ENCODE results near the gene SH3PXD2A. TPM values are rescaled to one million over a fixed set of nuclear protein-coding genes. Genes with fewer than 3 reads are reported as not detected.

Gene SH3PXD2A
- total RNA-seq, 1 donor = 29.0 TPM

- no peak for DNase-seq (ENCODE audit: insufficient read length, low spot score, missing footprints)
- Histone ChIP-seq H3K27ac (ENCODE audit: low read depth, low read length) (no peak overlapping the region), H3K4me2 (ENCODE audit: insufficient read depth, low read length) (no peak overlapping the region), H3K27me3 (ENCODE audit: insufficient read depth, low read length) (no peaks in the 10 kb centered on the region), H3K4me3 (ENCODE audit: insufficient read depth, low read length) (no peak overlapping the region), H4K20me1 (ENCODE audit: insufficient read depth, low read length) (no peaks in the 10 kb centered on the region), H3K79me2 (ENCODE audit: insufficient read depth, low read length) (no peaks in the 10 kb centered on the region), H3K9me3 (ENCODE audit: low read depth, low read length) (no peaks in the 10 kb centered on the region), H3K4me1 (ENCODE audit: insufficient read depth, low read length) (peaks cover 24% of the 10 kb centered on the region), H2AFZ (ENCODE audit: low read length) (no peak overlapping the region), H3K36me3 (ENCODE audit: insufficient read depth, low read length) (no peaks in the 10 kb centered on the region)
- TF ChIP-seq CTCF (IDR thresholded peaks at IDR 0.05; ENCODE audit: extremely low read depth, low read depth, low read length) = no peak
Observed at GRCh38 chr10:103697787-103698186, 157.6 kb downstream of the SH3PXD2A start.

GRCh38 chr10:103696411-103697145, 158.8 kb downstream of the SH3PXD2A start:
- no peaks in the 10 kb centered on the region for H3K9me3 ChIP-seq (ENCODE audit: low read depth, low read length)
- peak; percentile 62 for TF ChIP-seq CTCF (IDR thresholded peaks at IDR 0.05; ENCODE audit: extremely low read depth, low read depth, low read length)
- H3K4me2 ChIP-seq (ENCODE audit: insufficient read depth, low read length) = peak overlapping the region; percentile 68
- H3K79me2 ChIP-seq (ENCODE audit: insufficient read depth, low read length) = no peaks in the 10 kb centered on the region
- H3K4me3 ChIP-seq (ENCODE audit: insufficient read depth, low read length) = no peak overlapping the region
- H3K4me1 ChIP-seq (ENCODE audit: insufficient read depth, low read length) = peaks cover 24% of the 10 kb centered on the region
- DNase-seq (ENCODE audit: insufficient read length, low spot score, missing footprints) = peak; percentile 100
- no peaks in the 10 kb centered on the region for H3K27me3 ChIP-seq (ENCODE audit: insufficient read depth, low read length)
- peak overlapping the region; percentile 62 for H3K27ac ChIP-seq (ENCODE audit: low read depth, low read length)
- no peaks in the 10 kb centered on the region for H3K36me3 ChIP-seq (ENCODE audit: insufficient read depth, low read length)
- no peaks in the 10 kb centered on the region for H4K20me1 ChIP-seq (ENCODE audit: insufficient read depth, low read length)
- peak overlapping the region; percentile 81 for H2AFZ ChIP-seq (ENCODE audit: low read length)

- H3K27me3 ChIP-seq (ENCODE audit: insufficient read depth, low read length) = no peaks in the 10 kb centered on the region
- H3K4me1 ChIP-seq (ENCODE audit: insufficient read depth, low read length) = peaks cover 24% of the 10 kb centered on the region
- peak overlapping the region; percentile 68 for H3K4me2 ChIP-seq (ENCODE audit: insufficient read depth, low read length)
- H2AFZ ChIP-seq (ENCODE audit: low read length) = peak overlapping the region; percentile 81
- no peaks in the 10 kb centered on the region for H3K9me3 ChIP-seq (ENCODE audit: low read depth, low read length)
- H3K4me3 ChIP-seq (ENCODE audit: insufficient read depth, low read length) = no peak overlapping the region
- no peaks in the 10 kb centered on the region for H4K20me1 ChIP-seq (ENCODE audit: insufficient read depth, low read length)
- no peaks in the 10 kb centered on the region for H3K79me2 ChIP-seq (ENCODE audit: insufficient read depth, low read length)
- DNase-seq (ENCODE audit: insufficient read length, low spot score, missing footprints) = peak; percentile 81
- H3K27ac ChIP-seq (ENCODE audit: low read depth, low read length) = peak overlapping the region; percentile 62
- no peaks in the 10 kb centered on the region for H3K36me3 ChIP-seq (ENCODE audit: insufficient read depth, low read length)
- no peak for TF ChIP-seq CTCF (IDR thresholded peaks at IDR 0.05; ENCODE audit: extremely low read depth, low read depth, low read length)
Observed at GRCh38 chr10:103696094-103696410, 159.3 kb downstream of the SH3PXD2A start.

- H2AFZ ChIP-seq (ENCODE audit: low read length) = no peak overlapping the region
- H3K4me1 ChIP-seq (ENCODE audit: insufficient read depth, low read length) = peaks cover 24% of the 10 kb centered on the region
- no peak for TF ChIP-seq CTCF (IDR thresholded peaks at IDR 0.05; ENCODE audit: extremely low read depth, low read depth, low read length)
- no peak overlapping the region for H3K4me2 ChIP-seq (ENCODE audit: insufficient read depth, low read length)
- no peaks in the 10 kb centered on the region for H3K27me3 ChIP-seq (ENCODE audit: insufficient read depth, low read length)
- no peaks in the 10 kb centered on the region for H4K20me1 ChIP-seq (ENCODE audit: insufficient read depth, low read length)
- no peaks in the 10 kb centered on the region for H3K36me3 ChIP-seq (ENCODE audit: insufficient read depth, low read length)
- H3K79me2 ChIP-seq (ENCODE audit: insufficient read depth, low read length) = no peaks in the 10 kb centered on the region
- peak; percentile 86 for DNase-seq (ENCODE audit: insufficient read length, low spot score, missing footprints)
- H3K27ac ChIP-seq (ENCODE audit: low read depth, low read length) = peak overlapping the region; percentile 62
- no peaks in the 10 kb centered on the region for H3K9me3 ChIP-seq (ENCODE audit: low read depth, low read length)
- H3K4me3 ChIP-seq (ENCODE audit: insufficient read depth, low read length) = no peak overlapping the region
Observed at GRCh38 chr10:103695584-103696005, 159.8 kb downstream of the SH3PXD2A start.
